SKM-1 (cell line): ENCODE measurements around the gene PTGR3.

Experiments
- DNase-seq: peaks from one replicate; lab custom pipeline; 2025; ENCODE audit not compliant: unreplicated experiment; lab: John Stamatoyannopoulos, UW

PTGR3 gene

DNA sequence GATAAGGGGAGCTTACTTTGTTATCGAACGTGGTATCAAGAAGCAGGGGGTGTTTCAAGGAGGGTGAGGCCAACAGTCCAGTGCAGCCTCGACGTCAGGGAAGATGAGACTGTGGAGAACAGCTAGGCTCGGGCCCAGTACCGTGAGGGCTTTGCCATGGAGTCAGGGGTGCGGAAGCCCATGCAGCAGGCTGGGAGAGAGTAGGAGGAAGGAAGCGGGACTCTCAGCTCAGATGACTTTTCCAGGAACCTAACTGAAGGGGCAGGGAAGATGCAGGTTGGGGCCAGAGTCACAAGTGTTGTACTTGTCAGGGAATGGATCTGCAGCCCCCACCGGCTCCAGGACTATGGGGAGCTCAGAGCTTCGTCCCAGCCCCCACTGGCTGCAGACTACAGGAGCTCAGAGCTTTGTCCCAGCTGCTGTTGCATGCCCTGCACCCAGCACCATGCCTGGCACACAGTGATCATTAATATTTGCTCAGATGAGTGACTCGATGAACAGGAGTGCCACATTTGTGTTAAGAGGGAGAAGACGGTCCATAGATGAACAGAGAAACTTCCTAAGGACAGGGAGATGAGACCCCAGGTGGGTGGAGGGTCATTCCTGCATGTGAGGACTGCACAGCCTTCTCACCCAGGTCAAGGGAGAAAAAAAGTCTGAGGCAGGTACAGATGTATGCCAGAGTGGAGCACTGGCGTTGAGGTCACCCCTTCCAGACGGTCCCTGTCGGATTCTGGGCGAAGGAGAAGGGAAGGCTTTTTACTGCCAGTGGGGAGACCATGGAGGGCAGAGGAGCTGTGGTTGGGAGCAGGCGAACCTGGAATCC is 36.4 kb downstream of the PTGR3 start:
- DNase-seq: no peak

DNA sequence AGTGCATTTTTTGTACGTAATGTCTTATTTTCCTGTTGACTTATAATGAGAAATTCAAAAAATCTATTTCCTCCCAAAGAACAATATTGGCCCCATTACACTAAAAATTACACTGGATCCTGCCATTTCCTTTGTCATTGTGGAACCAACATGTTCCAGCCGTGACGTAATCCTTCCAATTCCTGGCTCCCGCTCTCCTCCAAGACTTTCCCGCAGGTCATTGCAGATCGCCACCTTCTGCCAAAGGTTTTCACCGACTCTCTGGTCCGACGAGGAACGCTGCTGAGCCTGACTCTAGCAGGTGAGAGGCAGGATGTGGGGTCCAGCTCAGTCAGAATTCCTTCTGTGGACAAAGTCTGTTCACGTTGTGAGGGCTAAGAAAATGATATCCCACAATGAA is 38.0 kb downstream of the PTGR3 start:
- DNase-seq: no peak

DNA sequence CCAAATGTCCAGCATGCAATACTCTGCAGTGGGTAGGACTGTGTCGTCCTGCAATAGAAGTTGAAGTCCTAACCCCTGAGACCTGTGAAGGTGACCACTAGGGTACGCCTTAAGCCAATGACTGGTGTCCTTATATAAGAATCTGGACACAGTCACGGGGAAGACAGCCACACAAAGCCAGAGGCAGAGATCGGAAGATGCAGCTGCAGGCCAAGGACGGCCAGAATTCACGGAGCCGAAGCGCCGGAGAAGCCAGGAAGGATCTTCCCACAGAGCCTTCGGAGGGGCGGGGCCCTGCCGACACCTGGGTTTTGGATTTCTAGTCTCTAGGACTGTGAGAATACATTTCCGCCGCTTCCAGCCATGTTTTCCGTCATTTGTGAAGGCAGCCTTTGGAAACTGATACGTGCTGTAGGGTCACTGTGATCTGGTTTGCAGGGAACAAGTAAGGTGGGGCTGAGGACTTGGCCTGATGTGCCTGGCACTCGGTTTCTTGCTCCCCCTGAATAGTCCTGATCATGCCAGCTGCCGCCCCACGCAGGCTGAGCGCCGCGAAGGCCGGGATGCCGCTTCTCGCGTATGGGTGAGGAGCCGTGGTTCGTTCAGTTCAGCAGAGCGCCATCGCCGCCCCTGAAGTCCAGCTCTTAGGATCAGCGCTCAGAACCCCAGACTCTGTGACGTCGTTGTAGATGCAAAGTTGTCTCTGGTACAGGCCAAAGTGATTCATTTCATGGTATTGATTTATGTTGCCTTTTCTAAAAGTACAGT is 38.7 kb downstream of the PTGR3 start:
- DNase-seq: no peak

DNA sequence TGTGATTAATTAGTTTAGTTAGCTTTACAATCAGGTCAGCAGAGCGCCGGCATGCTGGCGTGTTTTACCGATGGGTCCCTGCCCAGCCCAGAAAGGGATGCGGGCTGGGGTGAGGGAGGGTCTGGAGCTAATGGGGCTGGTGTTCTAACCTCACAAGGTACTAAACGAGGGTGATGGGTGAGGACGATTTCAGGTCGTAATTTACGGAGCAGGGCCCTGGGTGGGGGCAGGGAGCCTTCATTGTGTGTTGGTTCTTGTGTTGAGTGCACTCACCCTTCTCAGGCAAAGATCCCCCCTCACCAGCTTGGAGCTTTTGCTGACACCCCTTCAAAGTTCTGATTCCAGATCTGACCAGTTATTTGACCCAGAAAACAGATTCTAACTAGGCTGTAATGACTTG is 39.5 kb downstream of the PTGR3 start:
- DNase-seq: no peak

DNA sequence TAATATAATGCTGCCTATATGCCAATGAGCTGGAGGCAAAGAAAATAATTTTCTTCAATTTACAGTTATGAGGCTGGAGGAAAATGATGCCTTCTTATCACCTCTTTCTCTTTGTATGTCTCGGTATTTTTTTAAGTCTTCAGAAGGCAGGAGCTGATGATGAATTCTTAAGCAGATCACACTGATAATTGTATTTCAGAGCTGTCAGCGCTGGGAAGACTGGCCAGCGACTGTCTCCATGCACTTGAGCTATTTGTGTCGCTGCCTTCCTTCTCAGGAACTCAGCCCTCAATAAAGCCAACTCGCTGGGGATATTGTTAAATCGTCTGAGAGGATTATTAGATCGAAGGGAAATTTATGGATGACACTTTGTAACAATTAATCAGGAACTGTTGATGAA is 40.3 kb downstream of the PTGR3 start:
- DNase-seq: no peak

DNA sequence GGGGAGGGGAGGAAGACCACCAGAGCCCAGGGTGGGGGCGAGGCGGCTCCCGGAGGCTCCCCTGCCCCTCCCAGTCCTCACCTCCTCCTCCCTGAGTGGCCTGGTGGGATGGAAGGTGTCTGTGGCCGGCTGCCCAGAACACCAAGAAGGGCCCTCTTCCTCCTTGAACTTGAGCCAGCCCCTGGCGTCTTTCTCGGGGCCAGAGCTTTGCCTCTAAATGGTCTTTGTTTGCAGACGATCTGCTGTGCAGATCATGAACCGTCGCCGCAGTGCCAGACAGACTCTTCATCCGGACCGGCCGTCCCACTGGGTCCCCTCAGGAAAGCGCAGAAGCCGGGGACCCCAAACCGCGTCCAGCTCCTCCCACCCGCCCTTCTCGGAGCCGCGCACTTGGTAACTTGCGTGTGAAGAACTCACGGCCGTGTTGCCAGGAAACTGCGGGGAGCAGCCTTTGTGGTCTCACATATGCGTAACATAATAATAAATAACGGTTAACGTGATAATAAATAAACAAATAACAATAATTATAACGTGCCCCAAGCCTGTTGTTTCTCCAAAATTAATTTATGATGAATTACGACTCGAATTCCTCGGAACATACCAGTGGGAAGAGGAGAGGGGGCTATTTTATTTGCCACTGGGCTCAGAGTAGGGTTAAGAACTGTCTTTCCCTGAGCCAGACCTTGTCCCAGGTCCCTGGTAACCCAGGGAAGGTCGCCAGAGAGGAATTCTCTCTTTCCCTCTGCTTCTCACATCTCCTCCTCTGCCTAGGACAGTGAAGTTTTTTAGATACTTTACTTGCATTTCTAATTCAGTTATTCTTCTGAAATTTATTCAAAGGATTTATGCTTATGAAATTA is 41.0 kb downstream of the PTGR3 start:
- DNase-seq: no peak

DNA sequence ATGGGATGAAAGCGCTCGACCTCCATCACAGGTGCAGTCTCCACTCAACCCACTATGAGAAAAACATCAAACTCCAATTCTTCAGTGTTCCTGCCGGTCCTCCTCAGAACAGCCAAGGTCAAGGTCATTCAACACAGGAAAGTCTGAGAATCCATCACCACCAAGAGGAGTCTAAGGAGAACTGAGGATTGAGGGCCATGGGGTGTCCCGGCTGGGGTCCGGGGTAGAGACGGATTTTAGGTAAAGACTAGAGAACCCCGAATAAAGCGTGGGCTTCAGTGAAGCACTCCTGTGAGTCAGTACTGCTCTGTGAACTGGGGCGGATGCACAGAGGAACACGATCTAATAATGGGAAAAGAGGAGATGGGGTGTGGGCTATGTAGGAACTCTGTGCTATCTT is 41.8 kb downstream of the PTGR3 start:
- no peak for DNase-seq

DNA sequence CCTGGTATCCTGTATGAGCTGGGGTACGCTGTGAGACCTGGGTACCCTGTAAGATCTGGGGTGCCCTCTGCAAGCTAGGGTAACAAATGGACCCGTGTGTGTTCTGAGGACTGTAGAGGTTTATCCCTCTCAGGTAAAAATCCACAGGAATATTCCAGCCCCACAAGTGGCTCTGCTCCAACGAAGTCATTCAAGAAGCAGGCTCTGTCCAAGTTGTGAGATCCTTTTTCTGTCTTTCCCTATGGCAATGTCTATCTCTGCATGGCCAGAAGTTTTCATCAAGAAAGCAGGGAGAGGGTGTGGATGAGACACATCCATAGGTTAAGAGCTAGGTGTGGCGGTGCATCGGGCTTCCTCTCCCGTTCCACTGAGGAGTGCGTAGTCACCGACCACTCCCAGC is 43.0 kb downstream of the PTGR3 start:
- DNase-seq: no peak

DNA sequence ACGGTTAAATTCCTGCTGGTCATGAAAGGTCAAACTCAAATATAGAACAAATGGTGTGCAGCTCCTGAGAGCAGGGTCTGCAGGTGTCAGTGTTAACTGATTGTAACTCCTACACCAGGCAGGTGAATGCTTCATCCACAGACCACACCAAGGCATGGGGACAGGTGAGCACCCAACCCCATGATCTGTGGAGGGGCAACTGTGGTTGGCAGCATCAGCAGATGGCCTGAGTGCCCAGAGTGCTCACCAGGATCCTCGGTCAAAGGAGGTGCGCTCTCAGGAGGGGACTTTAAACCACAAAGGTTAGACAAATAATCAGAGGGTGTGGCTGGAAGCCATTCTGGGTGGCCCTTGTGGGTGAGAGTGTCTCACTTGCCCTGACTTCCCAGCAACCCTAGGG is 44.5 kb downstream of the PTGR3 start:
- DNase-seq: no peak

DNA sequence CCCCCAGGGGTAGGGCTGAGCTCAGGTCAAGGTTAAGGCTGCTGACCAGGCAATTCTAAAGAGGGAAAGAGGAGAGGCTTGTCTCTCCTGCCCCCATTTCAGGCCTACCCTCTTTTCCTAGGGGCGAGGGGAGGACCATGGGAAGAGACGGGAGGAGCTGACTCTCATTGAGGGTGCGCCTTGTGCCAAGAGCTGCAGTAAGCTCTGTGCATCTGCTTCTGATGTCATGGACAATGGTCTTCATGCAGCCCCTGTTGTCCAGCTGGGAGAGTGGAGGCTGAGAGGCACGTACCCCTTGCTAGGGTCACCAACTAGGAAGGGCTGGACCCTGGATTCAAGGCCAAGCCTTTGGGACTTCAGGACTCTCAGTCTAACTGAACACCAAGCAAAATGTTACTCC is 45.2 kb downstream of the PTGR3 start:
- no peak for DNase-seq

DNA sequence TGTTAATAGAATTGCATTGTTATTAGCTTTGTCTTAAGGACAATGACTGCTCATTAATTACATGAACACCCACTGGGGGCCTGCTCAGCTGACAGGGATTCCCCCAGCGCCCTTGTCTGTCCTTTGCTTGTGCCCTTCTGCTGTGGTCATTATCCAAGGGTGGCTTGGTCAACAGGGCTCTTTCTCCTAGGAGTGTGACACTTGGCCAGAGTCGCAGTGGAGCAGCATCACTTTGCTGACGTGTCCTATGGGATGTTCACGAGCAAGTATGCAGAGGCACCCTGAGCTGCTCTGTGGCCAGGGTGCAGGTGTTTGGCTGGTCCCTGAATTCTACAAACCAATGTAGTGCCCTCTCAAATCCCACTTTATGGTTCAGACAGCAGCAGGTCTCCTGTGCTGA is 46.0 kb downstream of the PTGR3 start:
- no peak for DNase-seq

DNA sequence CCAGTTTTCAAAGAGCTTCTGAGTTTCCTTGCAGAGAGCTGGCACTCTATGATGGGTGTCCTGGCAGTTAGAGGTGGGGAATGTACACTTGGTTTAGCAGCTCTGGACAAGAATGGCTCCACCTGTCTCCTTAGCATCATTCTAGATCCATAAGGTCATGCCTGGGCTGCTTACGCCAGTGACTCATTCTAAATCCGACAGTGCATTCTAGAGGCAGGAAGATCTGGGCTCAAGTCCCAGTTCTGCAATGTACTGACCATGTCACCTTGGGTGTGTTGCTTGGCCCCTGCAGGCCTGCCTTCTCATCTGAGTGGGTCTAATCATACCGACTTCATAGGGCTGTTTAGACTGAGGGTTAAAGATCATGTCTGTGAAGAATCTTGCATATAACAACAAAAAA is 46.5 kb downstream of the PTGR3 start:
- DNase-seq: no peak

DNA sequence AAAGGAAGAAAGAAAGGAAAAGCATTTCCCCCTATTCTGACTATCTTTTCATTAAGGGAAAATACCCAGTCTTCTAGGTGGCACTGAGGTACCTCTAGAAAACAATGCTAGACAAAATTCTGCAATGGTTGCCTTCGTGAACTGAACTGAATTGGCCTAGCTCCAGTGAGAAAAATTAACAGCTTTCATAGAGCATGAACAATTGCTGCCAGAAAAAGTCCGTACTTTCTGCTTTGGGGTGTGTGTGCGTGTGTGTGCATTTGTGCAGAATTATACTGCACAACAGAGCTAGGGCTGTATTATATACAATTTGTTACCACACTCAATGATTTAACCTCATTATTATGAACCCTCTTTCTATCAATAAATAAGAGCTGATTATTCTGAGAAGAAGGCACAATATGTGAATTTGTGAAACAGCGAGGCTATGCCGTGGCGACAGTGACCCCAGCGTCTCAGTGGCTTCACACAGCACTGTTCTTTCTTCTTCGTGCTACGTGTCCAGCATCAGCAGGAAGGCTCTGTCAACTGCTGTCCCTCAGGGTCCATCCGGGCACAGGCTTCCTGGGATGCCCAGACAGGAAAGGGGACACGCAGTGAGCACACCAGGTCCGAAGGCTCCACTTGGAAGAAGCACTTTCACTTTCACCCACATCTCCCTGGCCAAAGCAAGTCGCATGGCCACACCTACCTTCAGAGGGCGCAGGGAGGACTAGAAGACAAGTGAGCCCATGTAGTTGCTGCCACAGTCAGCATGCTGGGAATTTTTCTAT is 47.5 kb downstream of the PTGR3 start:
- peak; percentile 59 for DNase-seq

DNA sequence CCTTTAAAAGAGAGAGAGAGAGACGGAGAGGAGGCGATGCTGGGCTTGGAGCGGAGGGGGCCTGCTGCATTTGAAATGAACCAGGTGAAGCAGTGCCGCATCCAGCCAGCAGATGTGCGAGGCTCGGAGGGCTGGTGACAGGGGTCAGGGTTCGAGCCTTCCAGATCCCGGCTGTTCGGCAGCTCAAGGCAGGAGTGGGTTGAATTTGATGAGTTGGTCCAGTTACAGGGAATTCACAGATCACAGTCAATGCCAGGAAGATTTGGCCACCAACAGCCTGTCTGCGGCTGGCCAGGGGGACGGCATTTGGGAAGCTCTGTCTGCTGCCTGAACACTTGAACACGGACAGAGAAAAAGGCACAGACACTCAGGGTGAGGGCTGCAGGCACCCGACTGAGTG is 48.6 kb downstream of the PTGR3 start:
- DNase-seq: no peak

DNA sequence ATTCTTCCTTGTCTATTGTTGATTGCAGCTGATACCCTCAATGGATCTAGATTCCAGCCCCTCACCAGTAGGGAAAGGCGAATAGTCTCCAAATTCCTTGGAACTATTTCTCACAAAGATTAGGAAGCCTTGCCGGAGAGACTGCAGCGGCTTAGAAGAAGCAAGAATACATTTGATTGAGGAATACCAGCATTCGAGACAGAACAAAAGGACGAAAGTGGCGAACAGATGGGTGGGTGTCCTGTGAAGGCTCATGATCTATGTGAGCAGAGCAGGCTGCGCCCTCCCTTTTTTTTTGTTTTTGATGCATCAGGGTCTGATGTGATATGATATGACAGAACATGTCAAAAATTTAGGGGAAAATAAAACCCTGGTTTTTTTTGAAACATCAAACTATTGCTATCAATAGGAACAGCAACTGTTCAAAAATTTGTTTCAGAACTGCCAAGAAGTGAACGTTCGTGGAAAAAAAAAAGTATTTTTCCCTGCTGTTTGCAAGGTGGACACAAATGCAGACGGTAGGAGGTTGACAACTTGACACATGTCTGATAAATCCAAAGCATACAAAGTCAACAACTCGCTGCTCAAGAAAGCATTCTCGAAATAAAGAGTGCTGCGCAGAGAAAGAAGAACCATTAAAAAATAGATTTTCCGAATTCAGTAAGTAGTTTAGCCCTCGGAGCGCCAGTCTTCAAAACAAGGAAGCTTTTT is 49.1 kb downstream of the PTGR3 start:
- DNase-seq: no peak

DNA sequence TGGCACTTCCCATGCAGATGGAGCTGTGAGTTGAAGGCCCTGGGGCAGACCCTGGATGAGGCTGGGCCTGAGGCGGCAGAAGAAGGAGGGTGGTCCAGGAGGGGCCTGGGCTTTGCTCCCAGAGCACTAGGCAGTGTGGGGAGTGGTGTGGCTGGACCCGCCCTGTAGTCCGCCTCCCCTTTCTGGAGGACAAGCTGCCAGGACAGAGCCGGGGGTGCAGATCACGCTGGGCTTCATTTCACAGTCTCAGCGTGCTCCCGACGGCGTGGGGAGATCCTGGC is 49.8 kb downstream of the PTGR3 start:
- DNase-seq: no peak
